Activated T-cell treated with anti-CD3 and anti-CD28 coated beads for 48 hours (primary cell): ENCODE results near the gene KLRD1.
"Not testable (repeated sequence)": the region's sequence is repeated elsewhere in the genome, so short reads cannot be mapped to it uniquely, and the experiment has no call there.

Experiments used
- DNase-seq: peaks from one replicate; pipeline ENCODE4 v3.0.0-alpha.2; 2020; ENCODE audit warnings: low read depth

The KLRD1 gene

DNA sequence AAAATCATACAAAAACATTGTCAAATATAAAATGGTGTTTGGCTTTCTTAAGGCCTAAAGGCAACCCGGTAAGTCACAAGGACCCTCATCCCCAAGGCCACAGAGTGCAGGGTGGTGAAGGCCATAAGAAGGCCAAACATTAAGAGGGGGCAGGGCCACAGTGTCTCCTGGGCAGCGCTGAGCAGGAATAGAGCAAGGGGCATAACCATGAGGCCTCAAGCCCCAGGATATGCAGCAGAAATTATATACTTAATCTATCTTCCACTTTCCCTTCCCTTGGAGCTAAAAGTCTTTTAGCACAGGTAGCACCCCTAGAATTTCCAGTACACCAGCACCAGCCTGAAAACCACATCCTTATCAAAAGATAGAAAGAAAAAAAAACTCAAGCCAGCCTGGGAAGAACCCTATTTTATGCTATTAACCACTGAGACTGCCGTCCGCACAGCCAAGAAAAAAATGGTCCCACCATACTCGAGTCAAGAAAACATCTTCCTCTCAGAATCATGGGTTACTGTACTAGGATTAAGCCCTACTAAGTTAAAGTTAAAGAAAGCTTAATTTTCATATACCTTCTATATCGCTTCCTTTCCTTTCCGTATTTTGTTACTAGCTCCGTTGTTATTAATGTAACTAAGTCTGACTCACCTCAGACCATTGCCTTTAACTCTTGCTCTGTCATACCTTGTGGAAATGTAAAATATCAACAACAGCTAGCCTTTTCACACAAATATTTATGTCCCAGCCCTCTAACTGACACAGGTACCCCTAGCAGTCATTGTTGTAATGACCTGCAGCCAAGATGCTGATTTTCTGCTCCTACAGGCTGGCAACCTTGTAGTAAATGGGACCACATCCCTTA, 62.1 kb downstream of the KLRD1 start:
- no peak for DNase-seq

DNA sequence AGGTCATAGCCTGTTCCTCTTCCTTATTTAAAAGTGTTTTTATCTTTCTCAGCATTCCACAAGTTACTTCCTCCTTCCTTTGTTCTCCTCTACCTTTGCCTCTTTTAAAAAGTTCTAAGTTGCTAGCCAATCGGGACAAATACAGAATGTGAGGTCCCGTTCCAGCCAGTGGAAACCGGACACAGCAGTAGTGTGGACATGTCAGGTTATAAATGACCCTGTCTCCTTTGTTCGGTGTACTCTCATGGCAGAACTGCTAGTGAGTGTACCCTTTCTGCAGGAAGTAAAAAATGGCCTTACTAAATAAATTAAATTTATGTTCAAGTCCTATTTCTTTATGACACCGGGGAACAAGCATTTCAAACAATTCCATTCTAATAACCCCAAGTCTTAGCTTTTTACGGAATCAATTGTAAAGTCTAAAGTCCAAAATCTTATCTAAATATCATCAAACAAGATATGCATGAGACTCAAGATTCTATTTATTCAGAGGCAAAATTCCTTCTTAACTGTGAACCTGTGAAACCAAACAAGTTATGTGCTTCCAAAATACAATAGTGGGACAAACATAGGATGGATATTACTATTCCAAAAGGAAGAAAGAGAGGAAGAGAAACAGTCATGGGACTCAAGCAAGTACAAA, 64.3 kb downstream of the KLRD1 start:
- not testable (repeated sequence) for DNase-seq

DNA sequence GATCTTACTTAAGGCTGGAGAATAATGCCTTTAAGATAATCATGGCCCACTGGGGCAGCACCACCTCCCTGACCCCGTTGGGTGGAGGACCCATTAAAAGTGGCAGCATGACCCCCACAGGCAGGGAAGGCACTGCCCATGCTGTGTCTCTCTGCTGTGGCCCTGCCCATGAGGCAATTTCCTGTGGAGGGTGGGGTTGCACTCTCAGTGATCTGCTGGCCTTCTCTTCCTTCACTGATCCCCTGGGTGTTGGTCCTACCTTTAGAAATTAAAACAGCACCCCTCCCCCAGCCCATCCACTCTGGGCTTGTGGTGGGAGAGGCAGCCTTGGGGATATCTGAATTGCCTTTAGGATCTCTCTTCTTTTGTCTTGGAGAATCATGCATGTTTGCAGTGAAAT, 64.9 kb downstream of the KLRD1 start:
- DNase-seq: no peak

- no peak for DNase-seq
Observed at GRCh38 chr12:10374624-10375018, 67.0 kb downstream of the KLRD1 start.

DNA sequence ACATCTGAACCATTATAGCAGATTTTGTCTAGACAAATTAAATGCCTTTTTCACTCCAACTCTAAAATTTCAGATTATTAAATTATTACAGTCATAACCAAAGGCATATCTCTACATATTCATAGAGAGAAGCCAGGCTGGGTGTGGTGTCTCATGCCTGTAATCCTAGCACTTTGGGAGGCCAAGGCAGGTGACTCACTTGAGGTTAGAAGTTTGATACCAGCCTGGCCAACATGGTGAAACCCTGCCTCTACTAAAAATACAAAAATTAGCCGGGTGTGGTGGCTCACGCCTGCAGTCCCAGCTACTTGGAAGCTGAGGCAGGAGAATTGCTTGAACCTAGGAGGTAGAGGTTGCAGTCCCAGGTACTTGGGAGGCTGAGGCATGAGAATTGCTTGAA, 71.1 kb downstream of the KLRD1 start:
- DNase-seq: not testable (repeated sequence)
